ENCODE measurements around the gene CPLX1.

DNA sequence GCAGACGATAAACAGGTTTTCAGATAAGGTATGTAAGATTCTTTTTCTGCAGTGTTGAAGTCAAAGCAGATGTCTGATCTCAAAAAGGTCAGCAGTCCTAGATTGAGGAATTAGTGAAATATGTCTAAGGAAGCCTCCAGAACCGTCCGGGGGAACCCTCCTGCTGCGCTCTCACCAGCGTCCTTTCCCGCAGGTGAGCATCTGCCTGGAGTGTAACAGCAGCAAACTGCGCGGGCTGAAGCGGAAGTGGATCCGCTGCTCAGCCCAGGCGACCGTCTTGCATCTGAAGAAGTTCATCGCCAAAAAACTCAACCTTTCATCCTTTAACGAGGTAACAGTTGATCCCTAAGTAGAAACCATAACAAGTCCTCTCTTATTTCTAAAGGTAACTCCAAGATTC lies 64.8 kb downstream of the CPLX1 start:
- TF ChIP-seq POLR2A (IDR thresholded peaks at IDR 0.05), result no peak
- TF ChIP-seq, protein P1, sequence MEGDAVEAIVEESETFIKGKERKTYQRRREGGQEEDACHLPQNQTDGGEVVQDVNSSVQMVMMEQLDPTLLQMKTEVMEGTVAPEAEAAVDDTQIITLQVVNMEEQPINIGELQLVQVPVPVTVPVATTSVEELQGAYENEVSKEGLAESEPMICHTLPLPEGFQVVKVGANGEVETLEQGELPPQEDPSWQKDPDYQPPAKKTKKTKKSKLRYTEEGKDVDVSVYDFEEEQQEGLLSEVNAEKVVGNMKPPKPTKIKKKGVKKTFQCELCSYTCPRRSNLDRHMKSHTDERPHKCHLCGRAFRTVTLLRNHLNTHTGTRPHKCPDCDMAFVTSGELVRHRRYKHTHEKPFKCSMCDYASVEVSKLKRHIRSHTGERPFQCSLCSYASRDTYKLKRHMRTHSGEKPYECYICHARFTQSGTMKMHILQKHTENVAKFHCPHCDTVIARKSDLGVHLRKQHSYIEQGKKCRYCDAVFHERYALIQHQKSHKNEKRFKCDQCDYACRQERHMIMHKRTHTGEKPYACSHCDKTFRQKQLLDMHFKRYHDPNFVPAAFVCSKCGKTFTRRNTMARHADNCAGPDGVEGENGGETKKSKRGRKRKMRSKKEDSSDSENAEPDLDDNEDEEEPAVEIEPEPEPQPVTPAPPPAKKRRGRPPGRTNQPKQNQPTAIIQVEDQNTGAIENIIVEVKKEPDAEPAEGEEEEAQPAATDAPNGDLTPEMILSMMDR (IDR thresholded peaks at IDR 0.05), result no peak
